Activated naive CD4-positive, alpha-beta T cell treated with anti-CD3 and anti-CD28 coated beads, Interleukin-2, amount 10 ng/mL, durations not matched to agents 7 days and 5 days (primary cell): ENCODE data around the gene SLC8A1.

Source experiments
- CTCF ChIA-PET: fragments of 350-600 bp; sonication (Branson Sonifier 250); formaldehyde crosslinking; loops from one replicate; lab custom pipeline; 2021; ENCODE audit warnings: antibody characterized with exemption; lab: Charles Lee
- DNase-seq: peaks from one replicate; pipeline ENCODE4 v3.0.0-alpha.2; 2020
- H3K27ac Mint-ChIP-seq: one replicate; pipeline ENCODE4 v1.8.0; 2021; ENCODE audit warnings: mild to moderate bottlenecking, moderate library complexity, mixed read lengths
- H3K27me3 Mint-ChIP-seq: one replicate; pipeline ENCODE4 v1.8.0; 2021; ENCODE audit warnings: mild to moderate bottlenecking, mixed read lengths
- H3K36me3 Mint-ChIP-seq: one replicate; pipeline ENCODE4 v1.8.0; 2021; ENCODE audit warnings: mixed read lengths
- H3K4me1 Mint-ChIP-seq: one replicate; pipeline ENCODE4 v1.8.0; 2021; ENCODE audit warnings: mixed read lengths
- H3K4me3 Mint-ChIP-seq: one replicate; pipeline ENCODE4 v1.8.0; 2021; ENCODE audit warnings: mild to moderate bottlenecking, moderate library complexity, mixed read lengths
- H3K9me3 Mint-ChIP-seq: one replicate; pipeline ENCODE4 v1.8.0; 2021; ENCODE audit warnings: mixed read lengths

The SLC8A1 gene

DNA sequence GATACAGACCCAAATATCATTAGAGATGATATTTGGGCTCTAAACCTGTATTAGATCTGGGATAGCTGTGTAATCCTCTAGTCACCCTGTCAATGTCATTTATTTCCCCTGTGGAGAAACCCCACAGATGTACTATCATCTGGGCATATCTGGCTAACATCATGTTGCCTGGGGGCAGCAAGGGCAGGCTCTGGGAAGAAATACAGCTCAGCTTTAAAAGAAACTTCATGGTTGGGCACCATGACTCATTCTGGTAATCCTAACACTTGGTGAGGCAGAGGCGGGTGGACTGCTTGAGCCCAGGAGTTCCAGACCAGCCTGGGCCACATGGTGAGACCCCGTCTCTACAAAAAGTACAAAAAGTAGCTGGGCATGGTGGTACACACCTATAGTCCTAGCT is 282.5 kb downstream of the SLC8A1 start:
- H3K36me3 Mint-ChIP-seq, result no peaks in the 10 kb centered on the region
- CTCF ChIA-PET, result interaction anchor here (1.2 kb wide), 1 partner anchor 9 kb away, joined by 3 read pairs; no protein-coding TSS in a partner anchor
- no peaks in the 10 kb centered on the region for H3K27me3 Mint-ChIP-seq
- H3K4me3 Mint-ChIP-seq, result no peak overlapping the region
- H3K9me3 Mint-ChIP-seq, result no peaks in the 10 kb centered on the region
- DNase-seq, result no peak
- H3K4me1 Mint-ChIP-seq, result no peaks in the 10 kb centered on the region
- no peak overlapping the region for H3K27ac Mint-ChIP-seq

GRCh38 chr2:40168546-40168945 is 283.3 kb downstream of the SLC8A1 start:
- Mint-ChIP-seq H3K4me1 (no peaks in the 10 kb centered on the region), H3K9me3 (no peaks in the 10 kb centered on the region), H3K27ac (no peak overlapping the region), H3K4me3 (no peak overlapping the region), H3K36me3 (no peaks in the 10 kb centered on the region), H3K27me3 (no peaks in the 10 kb centered on the region)
- DNase-seq, result no peak
- CTCF ChIA-PET, result interaction anchor here (0.7 to 1.2 kb wide), 2 partner anchors 10 to 330 kb away, joined by 3 read pairs; no protein-coding TSS in a partner anchor

- Mint-ChIP-seq H3K36me3 (no peaks in the 10 kb centered on the region), H3K4me1 (no peaks in the 10 kb centered on the region), H3K9me3 (no peaks in the 10 kb centered on the region), H3K27ac (no peak overlapping the region), H3K27me3 (no peaks in the 10 kb centered on the region), H3K4me3 (no peak overlapping the region)
- no peak for DNase-seq
- CTCF ChIA-PET, result interaction anchor here (1.2 kb wide), 1 partner anchor 10 kb away, joined by 3 read pairs; no protein-coding TSS in a partner anchor
Measured at GRCh38 chr2:40168032-40168431, 283.9 kb downstream of the SLC8A1 start.

- CTCF ChIA-PET, result no interaction called here
- Mint-ChIP-seq H3K27ac (no peak overlapping the region), H3K27me3 (no peaks in the 10 kb centered on the region), H3K36me3 (no peaks in the 10 kb centered on the region), H3K4me3 (no peak overlapping the region), H3K4me1 (no peaks in the 10 kb centered on the region), H3K9me3 (no peaks in the 10 kb centered on the region)
- no peak for DNase-seq
Measured at GRCh38 chr2:40166006-40166405, 285.9 kb downstream of the SLC8A1 start.

- H3K4me3 Mint-ChIP-seq, result no peak overlapping the region
- CTCF ChIA-PET, result no interaction called here
- H3K27me3 Mint-ChIP-seq, result no peaks in the 10 kb centered on the region
- H3K9me3 Mint-ChIP-seq, result no peaks in the 10 kb centered on the region
- no peak overlapping the region for H3K27ac Mint-ChIP-seq
- no peaks in the 10 kb centered on the region for H3K4me1 Mint-ChIP-seq
- DNase-seq, result no peak
- no peaks in the 10 kb centered on the region for H3K36me3 Mint-ChIP-seq
Measured at GRCh38 chr2:40165509-40165844, 286.4 kb downstream of the SLC8A1 start.

DNA sequence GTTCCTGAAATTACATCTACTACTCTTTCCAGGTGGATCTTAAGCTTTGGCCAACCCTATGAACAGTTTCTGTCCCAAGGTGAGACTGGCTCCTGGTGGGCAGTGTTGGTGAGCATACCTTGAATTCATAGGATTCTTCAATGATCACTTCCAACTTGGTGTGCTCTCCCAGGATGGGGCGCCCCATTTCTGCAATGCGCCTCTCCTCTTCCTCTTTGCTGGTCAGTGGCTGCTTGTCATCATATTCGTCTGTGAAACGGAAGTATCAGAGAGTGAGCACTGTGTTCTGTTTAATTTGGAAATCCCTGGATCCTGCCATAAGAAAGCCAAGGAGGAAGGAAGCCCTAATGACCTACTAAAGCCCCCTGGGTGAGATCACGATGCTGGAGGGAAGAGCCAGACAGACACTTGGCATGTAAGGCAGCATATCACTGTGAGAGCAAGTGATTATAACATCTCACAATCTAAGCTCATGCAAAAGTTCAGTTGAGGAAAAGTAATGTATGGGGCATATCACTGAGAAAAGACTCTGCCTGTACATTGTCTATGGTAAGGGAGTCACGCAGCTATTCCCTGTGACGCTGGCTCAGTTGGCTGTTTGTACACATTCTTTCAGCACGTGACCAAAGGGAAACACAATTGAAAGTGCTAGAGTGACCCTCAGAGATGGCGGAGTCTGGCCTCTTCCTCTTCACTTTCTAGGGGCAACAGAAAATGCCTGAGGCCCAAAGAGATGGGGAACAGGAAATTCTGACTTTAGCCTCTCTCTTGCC is 287.0 kb downstream of the SLC8A1 start:
- Mint-ChIP-seq H3K9me3 (no peaks in the 10 kb centered on the region), H3K4me3 (no peak overlapping the region), H3K36me3 (no peaks in the 10 kb centered on the region), H3K27me3 (no peaks in the 10 kb centered on the region), H3K4me1 (no peaks in the 10 kb centered on the region), H3K27ac (peak overlapping the region; percentile 29)
- DNase-seq, result no peak
- CTCF ChIA-PET, result no interaction called here

GRCh38 chr2:40161986-40162385 is 289.9 kb downstream of the SLC8A1 start:
- CTCF ChIA-PET, result no interaction called here
- Mint-ChIP-seq H3K36me3 (no peaks in the 10 kb centered on the region), H3K27me3 (no peaks in the 10 kb centered on the region), H3K4me3 (no peak overlapping the region), H3K27ac (no peak overlapping the region), H3K9me3 (no peaks in the 10 kb centered on the region), H3K4me1 (no peaks in the 10 kb centered on the region)
- DNase-seq, result no peak

GRCh38 chr2:40160751-40161218 is 291.1 kb downstream of the SLC8A1 start:
- H3K9me3 Mint-ChIP-seq, result no peaks in the 10 kb centered on the region
- H3K4me3 Mint-ChIP-seq, result no peak overlapping the region
- CTCF ChIA-PET, result no interaction called here
- no peaks in the 10 kb centered on the region for H3K27me3 Mint-ChIP-seq
- H3K36me3 Mint-ChIP-seq, result no peaks in the 10 kb centered on the region
- no peak for DNase-seq
- no peaks in the 10 kb centered on the region for H3K4me1 Mint-ChIP-seq
- H3K27ac Mint-ChIP-seq, result no peak overlapping the region

- Mint-ChIP-seq H3K36me3 (no peaks in the 10 kb centered on the region), H3K4me3 (no peak overlapping the region), H3K9me3 (no peaks in the 10 kb centered on the region), H3K27me3 (no peaks in the 10 kb centered on the region), H3K4me1 (no peaks in the 10 kb centered on the region), H3K27ac (no peak overlapping the region)
- CTCF ChIA-PET, result no interaction called here
- no peak for DNase-seq
Measured at GRCh38 chr2:40159333-40159732, 292.6 kb downstream of the SLC8A1 start.

DNA sequence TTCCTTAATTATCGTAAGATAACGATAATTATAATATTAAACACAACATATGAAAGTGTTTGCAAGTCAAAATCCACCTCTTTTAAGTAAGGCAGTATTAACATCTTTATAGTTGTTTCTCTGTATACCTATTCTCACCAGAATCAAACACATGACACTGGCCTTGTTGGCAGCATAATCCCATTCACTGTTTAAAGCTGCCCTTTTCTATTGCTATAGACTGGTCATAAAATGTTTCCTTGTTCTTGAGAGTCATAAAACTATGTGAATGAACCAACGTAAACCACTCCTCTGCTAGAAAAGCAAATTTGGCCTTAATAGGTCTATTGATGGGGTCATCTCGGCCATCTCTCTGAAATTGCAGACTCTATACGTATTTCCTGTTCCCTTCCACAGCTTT is 293.1 kb downstream of the SLC8A1 start:
- Mint-ChIP-seq H3K9me3 (no peaks in the 10 kb centered on the region), H3K36me3 (no peaks in the 10 kb centered on the region), H3K27me3 (no peaks in the 10 kb centered on the region), H3K4me1 (no peaks in the 10 kb centered on the region), H3K27ac (no peak overlapping the region), H3K4me3 (no peak overlapping the region)
- CTCF ChIA-PET, result no interaction called here
- no peak for DNase-seq

- H3K9me3 Mint-ChIP-seq, result no peaks in the 10 kb centered on the region
- no peaks in the 10 kb centered on the region for H3K36me3 Mint-ChIP-seq
- no peaks in the 10 kb centered on the region for H3K4me1 Mint-ChIP-seq
- H3K27me3 Mint-ChIP-seq, result no peaks in the 10 kb centered on the region
- CTCF ChIA-PET, result interaction anchor here (0.6 kb wide), 1 partner anchor 371 kb away, joined by 3 read pairs; no protein-coding TSS in a partner anchor
- no peak overlapping the region for H3K4me3 Mint-ChIP-seq
- no peak overlapping the region for H3K27ac Mint-ChIP-seq
- DNase-seq, result no peak
Measured at GRCh38 chr2:40155728-40156127, 296.2 kb downstream of the SLC8A1 start.

DNA sequence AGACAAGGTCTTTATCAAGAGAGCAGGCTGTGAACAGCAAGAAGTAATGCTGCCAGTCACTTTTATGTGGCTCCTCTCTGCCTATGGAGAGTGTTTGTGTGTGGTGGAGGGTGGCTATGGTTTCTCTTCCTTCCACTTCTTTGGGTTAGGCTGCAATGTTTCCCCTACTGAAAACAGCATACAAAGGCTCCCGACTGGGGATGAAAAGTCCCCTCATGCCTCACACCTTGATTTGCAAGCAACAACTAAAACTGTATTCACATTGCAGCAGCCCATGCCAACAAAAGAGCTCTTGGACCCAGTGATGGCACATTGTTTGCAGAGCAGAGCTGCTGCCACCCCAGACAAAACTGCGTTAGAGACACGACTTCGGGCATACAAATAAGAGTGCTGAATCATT is 301.6 kb downstream of the SLC8A1 start:
- CTCF ChIA-PET, result no interaction called here
- Mint-ChIP-seq H3K27me3 (no peaks in the 10 kb centered on the region), H3K4me1 (no peaks in the 10 kb centered on the region), H3K27ac (no peak overlapping the region), H3K4me3 (no peak overlapping the region), H3K36me3 (no peaks in the 10 kb centered on the region), H3K9me3 (no peaks in the 10 kb centered on the region)
- no peak for DNase-seq

DNA sequence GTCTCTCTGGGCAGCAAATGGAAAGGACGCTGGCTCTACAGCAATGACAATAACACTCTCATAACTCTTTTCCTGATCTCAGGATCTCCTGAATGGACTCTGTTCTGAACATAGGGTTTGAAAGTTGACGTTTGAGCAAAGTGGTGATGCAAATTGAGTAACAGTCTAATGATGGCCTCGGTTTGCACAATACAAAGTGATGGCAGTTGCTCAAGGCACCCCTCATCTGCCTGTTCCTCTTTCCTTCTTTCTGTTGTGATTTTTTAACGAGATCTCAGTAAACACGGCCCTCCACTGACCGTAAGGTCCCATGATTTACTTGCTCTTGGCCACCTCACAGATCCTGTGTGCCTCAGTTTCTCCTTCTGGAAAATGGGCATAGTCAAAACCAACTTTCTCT is 303.6 kb downstream of the SLC8A1 start:
- H3K9me3 Mint-ChIP-seq, result no peaks in the 10 kb centered on the region
- DNase-seq, result no peak
- no peaks in the 10 kb centered on the region for H3K27me3 Mint-ChIP-seq
- H3K36me3 Mint-ChIP-seq, result no peaks in the 10 kb centered on the region
- H3K27ac Mint-ChIP-seq, result no peak overlapping the region
- CTCF ChIA-PET, result no interaction called here
- H3K4me3 Mint-ChIP-seq, result no peak overlapping the region
- no peaks in the 10 kb centered on the region for H3K4me1 Mint-ChIP-seq

GRCh38 chr2:40147360-40147759 is 304.5 kb downstream of the SLC8A1 start:
- CTCF ChIA-PET, result no interaction called here
- no peak overlapping the region for H3K4me3 Mint-ChIP-seq
- no peaks in the 10 kb centered on the region for H3K4me1 Mint-ChIP-seq
- no peaks in the 10 kb centered on the region for H3K27me3 Mint-ChIP-seq
- no peaks in the 10 kb centered on the region for H3K36me3 Mint-ChIP-seq
- no peak overlapping the region for H3K27ac Mint-ChIP-seq
- DNase-seq, result no peak
- no peaks in the 10 kb centered on the region for H3K9me3 Mint-ChIP-seq

- H3K27me3 Mint-ChIP-seq, result no peaks in the 10 kb centered on the region
- peaks cover 3% of the 10 kb centered on the region for H3K9me3 Mint-ChIP-seq
- no peak overlapping the region for H3K4me3 Mint-ChIP-seq
- CTCF ChIA-PET, result no interaction called here
- no peak for DNase-seq
- H3K4me1 Mint-ChIP-seq, result no peaks in the 10 kb centered on the region
- no peak overlapping the region for H3K27ac Mint-ChIP-seq
- no peaks in the 10 kb centered on the region for H3K36me3 Mint-ChIP-seq
Measured at GRCh38 chr2:40144022-40144421, 307.9 kb downstream of the SLC8A1 start.
